Measurements from ENCODE around the gene PLXDC1.

GRCh38 chr17:39074676-39075075 is 76.8 kb downstream of the PLXDC1 start:
- TF ChIP-seq POLR2AphosphoS5 (IDR thresholded peaks at IDR 0.05; ENCODE audit: low read depth) (no peak), EZH2 (IDR thresholded peaks at IDR 0.05; ENCODE audit: low read depth, unreplicated experiment) (no peak), EZH2phosphoT487 (IDR thresholded peaks at IDR 0.05; ENCODE audit: unreplicated experiment) (no peak), JUNB (IDR thresholded peaks at IDR 0.05; ENCODE audit: unreplicated experiment) (no peak), REST (IDR thresholded peaks at IDR 0.05; ENCODE audit: unreplicated experiment) (no peak), CREB1 (CRISPR knock-in tag; IDR thresholded peaks at IDR 0.05; ENCODE audit: low read depth) (no peak), ETS1 (IDR thresholded peaks at IDR 0.05) (no peak), NANOG (IDR thresholded peaks at IDR 0.05; ENCODE audit: borderline replicate concordance) (no peak), ZNF331 (CRISPR knock-in tag; IDR thresholded peaks at IDR 0.05; ENCODE audit: low read depth) (no peak), ZNF114 (CRISPR knock-in tag; IDR thresholded peaks at IDR 0.05) (no peak)
- TF ChIP-seq, protein P1, sequence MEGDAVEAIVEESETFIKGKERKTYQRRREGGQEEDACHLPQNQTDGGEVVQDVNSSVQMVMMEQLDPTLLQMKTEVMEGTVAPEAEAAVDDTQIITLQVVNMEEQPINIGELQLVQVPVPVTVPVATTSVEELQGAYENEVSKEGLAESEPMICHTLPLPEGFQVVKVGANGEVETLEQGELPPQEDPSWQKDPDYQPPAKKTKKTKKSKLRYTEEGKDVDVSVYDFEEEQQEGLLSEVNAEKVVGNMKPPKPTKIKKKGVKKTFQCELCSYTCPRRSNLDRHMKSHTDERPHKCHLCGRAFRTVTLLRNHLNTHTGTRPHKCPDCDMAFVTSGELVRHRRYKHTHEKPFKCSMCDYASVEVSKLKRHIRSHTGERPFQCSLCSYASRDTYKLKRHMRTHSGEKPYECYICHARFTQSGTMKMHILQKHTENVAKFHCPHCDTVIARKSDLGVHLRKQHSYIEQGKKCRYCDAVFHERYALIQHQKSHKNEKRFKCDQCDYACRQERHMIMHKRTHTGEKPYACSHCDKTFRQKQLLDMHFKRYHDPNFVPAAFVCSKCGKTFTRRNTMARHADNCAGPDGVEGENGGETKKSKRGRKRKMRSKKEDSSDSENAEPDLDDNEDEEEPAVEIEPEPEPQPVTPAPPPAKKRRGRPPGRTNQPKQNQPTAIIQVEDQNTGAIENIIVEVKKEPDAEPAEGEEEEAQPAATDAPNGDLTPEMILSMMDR (conservative IDR thresholded peaks at IDR 0.05; ENCODE audit: low read depth in 2 of 2), result no peak
- TF ChIP-seq, protein P2, sequence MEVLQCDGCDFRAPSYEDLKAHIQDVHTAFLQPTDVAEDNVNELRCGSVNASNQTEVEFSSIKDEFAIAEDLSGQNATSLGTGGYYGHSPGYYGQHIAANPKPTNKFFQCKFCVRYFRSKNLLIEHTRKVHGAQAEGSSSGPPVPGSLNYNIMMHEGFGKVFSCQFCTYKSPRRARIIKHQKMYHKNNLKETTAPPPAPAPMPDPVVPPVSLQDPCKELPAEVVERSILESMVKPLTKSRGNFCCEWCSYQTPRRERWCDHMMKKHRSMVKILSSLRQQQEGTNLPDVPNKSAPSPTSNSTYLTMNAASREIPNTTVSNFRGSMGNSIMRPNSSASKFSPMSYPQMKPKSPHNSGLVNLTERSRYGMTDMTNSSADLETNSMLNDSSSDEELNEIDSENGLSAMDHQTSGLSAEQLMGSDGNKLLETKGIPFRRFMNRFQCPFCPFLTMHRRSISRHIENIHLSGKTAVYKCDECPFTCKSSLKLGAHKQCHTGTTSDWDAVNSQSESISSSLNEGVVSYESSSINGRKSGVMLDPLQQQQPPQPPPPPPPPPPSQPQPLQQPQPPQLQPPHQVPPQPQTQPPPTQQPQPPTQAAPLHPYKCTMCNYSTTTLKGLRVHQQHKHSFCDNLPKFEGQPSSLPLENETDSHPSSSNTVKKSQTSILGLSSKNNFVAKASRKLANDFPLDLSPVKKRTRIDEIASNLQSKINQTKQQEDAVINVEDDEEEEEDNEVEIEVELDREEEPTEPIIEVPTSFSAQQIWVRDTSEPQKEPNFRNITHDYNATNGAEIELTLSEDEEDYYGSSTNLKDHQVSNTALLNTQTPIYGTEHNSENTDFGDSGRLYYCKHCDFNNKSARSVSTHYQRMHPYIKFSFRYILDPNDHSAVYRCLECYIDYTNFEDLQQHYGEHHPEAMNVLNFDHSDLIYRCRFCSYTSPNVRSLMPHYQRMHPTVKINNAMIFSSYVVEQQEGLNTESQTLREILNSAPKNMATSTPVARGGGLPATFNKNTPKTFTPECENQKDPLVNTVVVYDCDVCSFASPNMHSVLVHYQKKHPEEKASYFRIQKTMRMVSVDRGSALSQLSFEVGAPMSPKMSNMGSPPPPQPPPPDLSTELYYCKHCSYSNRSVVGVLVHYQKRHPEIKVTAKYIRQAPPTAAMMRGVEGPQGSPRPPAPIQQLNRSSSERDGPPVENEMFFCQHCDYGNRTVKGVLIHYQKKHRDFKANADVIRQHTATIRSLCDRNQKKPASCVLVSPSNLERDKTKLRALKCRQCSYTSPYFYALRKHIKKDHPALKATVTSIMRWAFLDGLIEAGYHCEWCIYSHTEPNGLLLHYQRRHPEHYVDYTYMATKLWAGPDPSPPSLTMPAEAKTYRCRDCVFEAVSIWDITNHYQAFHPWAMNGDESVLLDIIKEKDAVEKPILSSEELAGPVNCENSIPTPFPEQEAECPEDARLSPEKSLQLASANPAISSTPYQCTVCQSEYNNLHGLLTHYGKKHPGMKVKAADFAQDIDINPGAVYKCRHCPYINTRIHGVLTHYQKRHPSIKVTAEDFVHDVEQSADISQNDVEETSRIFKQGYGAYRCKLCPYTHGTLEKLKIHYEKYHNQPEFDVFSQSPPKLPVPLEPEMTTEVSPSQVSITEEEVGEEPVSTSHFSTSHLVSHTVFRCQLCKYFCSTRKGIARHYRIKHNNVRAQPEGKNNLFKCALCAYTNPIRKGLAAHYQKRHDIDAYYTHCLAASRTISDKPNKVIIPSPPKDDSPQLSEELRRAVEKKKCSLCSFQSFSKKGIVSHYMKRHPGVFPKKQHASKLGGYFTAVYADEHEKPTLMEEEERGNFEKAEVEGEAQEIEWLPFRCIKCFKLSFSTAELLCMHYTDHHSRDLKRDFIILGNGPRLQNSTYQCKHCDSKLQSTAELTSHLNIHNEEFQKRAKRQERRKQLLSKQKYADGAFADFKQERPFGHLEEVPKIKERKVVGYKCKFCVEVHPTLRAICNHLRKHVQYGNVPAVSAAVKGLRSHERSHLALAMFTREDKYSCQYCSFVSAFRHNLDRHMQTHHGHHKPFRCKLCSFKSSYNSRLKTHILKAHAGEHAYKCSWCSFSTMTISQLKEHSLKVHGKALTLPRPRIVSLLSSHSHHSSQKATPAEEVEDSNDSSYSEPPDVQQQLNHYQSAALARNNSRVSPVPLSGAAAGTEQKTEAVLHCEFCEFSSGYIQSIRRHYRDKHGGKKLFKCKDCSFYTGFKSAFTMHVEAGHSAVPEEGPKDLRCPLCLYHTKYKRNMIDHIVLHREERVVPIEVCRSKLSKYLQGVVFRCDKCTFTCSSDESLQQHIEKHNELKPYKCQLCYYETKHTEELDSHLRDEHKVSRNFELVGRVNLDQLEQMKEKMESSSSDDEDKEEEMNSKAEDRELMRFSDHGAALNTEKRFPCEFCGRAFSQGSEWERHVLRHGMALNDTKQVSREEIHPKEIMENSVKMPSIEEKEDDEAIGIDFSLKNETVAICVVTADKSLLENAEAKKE (CRISPR knock-in tag; IDR thresholded peaks at IDR 0.05), result no peak
